ENCODE measurements around the gene MPPED1. TPM values are rescaled to one million over a fixed set of nuclear protein-coding genes. Genes with fewer than 3 reads are reported as not detected.

MPPED1 gene
- polyA plus RNA-seq, 3 donors: 0.49 to 1.2 (median 0.91) TPM

DNA sequence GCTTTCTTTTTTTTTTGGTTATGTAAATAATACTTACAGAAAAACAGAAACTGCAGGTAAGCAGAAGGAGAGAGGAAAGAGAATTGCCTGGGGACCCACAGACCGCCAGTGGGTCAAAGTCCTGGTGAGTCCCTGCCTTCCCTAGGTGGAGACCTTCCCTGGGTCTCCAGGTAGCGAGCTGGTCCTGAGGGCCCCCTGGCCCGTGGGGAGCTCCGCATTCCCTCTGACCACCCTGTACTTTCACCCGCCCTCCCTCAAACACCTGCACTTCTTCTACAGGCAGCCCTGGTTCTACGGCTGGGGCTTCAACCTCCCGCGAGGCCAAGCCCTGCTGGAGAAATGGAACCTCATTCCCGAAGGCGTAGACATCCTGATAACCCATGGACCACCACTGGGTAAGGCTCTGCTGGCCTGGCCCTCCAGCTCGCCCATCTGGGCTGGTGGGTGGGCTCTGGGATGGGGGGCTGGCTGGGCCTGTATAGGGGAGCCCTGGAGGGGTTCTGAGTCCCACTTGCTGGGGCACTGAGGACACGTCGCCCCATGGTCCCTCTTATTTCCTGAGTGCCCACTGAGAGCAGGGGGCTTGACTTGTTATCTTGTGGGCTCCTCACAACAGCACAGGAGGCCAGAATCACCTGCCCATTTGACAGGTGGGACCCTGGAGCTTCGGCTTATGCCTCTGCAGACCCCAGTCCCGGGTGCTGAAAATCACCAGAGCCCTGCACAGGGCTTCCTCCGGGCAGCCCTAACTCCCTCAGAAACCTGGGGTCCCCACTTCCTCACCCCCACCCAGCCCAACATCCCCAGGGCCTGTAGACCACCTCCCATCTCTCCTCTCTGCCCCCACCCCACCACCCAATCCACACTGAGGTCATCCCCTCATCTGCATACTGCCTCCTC is 86.4 kb downstream of the MPPED1 start:
- DNase-seq: no peak

- no peak for DNase-seq
Measured at GRCh38 chr22:43498856-43499253, 87.0 kb downstream of the MPPED1 start.

GRCh38 chr22:43500792-43501785 is 89.3 kb downstream of the MPPED1 start:
- no peak for DNase-seq

- DNase-seq: no peak
Measured at GRCh38 chr22:43501878-43502277, 90.1 kb downstream of the MPPED1 start.

DNA sequence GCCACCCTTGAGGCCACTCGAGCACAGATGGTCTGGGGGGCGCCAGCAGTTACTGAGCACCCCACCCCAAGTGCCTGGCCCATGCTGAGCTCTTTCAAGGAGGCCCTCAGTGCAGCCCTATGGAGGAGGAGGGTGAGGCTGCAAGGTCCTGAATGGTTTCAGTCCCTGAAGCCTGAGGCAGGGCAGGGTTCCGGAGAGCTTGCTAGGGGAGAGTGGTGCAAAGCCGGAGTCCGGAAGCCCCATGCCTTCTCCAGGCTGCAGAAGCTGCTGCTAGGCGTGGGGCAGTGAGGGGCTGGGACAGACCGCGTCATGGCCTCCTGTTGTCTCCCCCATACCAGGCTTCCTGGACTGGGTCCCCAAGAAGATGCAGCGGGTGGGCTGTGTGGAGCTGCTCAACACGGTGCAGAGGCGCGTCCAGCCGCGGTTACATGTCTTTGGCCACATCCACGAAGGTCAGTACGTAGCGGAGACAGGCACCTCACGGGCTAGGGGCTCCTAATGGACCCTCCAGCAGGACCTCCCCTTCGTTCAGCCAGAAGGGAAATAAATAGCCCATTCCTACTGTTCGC is 90.6 kb downstream of the MPPED1 start:
- no peak for DNase-seq

DNA sequence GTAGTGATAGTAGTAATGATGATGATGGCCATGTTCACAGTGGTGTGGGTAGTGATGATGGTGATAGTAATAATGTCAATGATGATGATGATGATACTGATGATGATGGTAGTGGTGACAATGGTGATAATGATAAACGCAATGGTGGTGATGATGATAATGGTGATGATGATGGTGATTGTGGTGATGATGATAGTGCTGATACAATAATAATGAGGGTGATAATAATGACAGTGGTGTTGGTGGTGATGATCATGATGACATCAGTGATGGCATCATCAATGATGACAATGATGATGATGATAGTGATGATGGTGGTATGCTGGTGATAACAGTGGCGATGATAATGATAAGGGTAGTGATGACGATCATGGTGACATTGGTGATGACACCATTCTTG is 92.3 kb downstream of the MPPED1 start:
- no peak for DNase-seq

GRCh38 chr22:43504666-43505261 is 93.0 kb downstream of the MPPED1 start:
- no peak for DNase-seq

DNA sequence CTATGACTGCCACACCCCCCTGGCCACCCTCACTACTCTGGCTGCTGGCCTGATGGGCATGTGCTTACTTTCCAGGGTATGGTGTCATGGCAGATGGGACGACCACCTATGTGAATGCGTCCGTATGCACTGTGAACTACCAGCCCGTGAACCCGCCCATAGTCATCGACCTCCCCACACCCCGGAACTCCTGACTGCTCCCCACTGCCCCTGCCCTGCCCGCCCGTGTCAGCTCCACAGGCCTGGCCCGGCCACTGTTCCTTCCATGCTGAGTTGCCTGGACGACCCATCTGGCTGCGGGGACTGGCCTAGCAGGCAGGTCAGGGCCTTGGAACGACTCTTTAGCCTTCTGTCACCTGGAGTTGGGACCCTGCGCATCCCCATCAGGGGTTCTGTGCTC is 93.6 kb downstream of the MPPED1 start:
- DNase-seq: no peak

- DNase-seq: no peak
Measured at GRCh38 chr22:43505896-43506295, 94.1 kb downstream of the MPPED1 start.

- no peak for DNase-seq
Measured at GRCh38 chr22:43506487-43506886, 94.7 kb downstream of the MPPED1 start.

DNA sequence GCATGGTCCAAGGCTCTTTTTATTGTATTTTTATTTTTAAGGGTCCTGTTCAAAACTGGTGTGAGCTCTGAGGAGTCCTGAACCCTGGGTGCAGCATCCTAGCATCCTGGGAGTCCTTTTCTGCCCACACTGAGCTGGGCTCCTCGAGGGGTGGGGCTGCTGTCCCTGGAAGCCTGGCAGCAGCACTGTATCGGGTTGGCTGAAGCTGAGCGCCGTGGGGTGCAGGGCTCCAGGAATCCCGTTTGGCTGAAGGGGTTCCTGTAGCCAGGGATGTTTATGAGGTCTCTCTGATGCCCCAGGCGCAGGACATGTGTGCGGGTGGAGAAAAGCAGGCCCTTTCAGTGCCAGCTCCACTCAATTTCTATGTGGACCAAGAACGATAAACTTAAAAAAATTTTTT is 95.4 kb downstream of the MPPED1 start:
- DNase-seq: no peak

DNA sequence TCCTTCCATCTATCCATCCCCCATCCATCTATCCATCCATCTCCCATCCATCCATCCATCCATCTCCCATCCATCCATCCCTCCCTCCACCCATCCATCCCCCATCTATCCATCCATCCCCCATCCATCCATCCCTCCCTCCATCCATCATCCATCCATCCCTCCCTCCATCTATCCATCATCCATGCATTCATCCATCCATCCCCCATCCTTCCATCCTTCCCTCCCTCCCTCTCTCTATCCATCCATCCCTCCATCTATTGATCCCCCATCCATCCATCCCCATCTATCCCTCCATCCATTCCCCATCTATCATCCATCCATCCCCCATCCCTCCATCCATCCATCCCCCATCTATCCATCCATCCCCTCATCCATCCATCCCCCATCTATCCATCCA is 96.7 kb downstream of the MPPED1 start:
- no peak for DNase-seq

GRCh38 chr22:43509337-43509736 is 97.5 kb downstream of the MPPED1 start:
- no peak for DNase-seq

DNA sequence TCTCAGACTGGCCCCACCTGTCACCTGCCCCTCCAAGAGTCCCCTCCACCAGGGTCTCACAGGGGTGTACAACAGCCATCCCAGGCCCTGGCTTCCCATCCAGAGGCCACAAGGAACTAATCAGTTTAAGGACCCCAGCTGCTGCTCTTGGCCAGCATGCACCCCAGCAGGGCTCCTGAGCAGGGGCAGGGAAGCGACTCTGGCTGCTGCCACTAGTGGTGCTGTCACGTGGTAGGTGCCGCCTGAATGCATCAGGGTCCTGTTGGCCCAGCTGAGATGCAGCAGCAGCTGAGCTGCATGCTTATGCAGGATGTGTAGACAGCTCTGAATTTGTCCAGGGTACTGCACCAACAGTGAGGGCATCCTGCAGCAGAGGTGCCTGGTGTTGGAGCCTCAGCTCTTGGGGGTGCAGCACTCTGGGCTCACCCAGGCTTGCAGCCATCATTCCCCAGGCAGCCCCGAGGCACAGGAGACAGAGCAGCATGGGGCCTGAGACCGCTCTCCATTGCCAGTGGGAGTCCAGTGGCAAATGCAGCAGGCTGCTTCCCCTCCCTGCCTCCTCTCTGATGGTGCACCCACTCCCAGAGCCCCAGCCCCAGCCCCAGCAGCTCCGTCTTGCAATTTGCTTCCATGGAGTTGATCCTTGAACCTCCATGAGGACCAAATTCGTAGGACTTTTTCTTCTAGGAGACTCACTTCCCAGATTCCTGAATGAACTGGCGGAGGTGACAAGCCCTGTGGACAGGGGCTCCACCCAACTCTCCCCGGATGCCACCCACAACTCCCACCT is 98.7 kb downstream of the MPPED1 start:
- no peak for DNase-seq

- DNase-seq: no peak
Measured at GRCh38 chr22:43511276-43511910, 99.6 kb downstream of the MPPED1 start.

DNA sequence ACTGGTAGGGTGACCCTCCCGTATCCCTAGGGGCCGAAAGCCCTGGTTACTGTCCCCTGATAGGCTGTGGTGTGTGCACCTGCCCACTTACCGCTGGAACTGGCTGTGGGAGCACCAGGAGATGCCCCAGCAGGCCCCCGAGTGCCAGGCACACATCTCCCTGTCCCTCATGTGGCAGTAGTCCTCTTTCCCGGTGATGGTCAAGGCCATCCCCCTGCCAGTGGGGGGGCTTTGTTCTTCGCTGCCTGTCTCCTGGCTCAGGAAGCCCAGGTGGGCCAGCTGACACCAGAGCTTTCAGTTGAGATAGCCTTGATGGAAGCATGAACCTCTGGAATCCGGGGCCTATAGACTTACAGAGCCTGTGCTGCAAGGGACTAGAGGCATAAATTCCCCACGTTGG is 100.5 kb downstream of the MPPED1 start:
- DNase-seq: no peak

DNA sequence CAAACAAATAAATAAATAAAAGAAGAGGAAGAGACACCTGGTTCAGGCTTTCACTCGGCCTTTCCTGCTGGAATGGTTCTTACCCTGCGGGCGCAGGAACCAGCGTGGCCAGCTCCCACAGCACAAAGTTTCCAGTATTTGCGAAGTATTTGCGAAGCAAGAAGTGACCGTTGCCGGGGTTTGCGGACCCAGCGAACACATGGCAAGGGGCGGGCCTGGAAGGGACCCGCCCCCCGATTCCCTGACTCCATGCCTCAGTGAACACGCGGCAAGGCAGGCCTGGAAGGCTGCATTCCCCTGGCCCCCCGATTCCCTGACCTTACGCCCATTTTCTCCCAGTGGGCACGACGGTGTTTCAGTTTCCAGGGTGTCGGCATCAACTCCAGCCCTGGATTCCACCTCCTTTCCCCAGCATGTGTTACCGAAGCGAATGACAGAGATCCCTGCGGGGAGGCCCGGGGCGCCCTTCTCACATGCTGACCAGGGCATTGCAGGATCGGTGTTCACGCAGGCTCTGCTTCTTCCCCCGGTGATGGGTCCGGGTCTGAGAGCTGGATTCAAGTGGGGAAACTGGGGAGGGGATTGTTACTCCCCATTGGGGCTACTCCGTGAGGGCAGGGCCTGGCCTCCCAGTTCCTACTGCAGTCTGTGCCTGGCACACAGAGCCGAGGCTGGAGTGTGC is 102.8 kb downstream of the MPPED1 start:
- DNase-seq: no peak

DNA sequence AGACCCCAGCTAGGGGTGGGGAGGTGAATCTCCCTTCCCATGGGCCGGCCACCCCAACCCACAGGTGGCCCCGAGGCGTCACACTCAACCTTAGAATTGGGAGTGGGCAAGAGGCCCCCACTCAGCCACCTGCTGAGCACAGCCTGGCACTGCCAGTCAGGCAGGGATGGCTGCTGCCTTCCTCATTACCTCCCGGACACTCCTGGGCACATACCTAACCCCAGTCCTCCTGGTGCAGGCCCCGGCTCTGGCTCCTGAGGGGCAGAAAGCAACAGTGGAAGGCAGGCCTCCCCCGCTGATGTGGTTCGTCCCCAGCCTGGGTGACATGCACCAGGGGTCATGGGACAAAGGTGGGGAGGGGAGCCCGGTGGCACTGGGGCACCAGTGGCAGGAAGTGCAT is 103.6 kb downstream of the MPPED1 start:
- DNase-seq: no peak

- no peak for DNase-seq
Measured at GRCh38 chr22:43515902-43516301, 104.1 kb downstream of the MPPED1 start.

DNA sequence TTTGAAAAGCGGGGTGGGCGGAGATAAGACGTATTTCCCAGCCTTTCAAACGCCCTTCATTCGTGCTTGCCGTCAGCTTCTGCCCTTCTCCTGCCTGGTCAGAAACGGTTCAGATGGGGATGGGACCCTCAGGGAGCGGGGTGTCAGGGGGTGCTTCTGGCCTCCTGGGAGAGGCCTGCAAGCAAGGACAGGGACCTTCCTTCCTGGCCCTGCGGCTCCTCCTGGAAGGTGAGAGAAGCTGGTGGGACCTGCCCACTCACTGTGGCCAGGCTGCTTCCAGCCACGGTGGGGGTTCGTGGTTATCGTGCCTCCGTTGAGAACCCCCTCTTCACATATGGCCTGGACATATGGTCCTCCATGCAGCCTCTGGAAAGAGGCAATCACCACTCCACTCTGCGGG is 104.6 kb downstream of the MPPED1 start:
- DNase-seq: no peak

Measured in renal pelvis (tissue), 4 donors.